Raji (cell line): ENCODE measurements around the gene PTPN14.

Source experiments
- POLR2A ChIP-seq: IDR thresholded peaks from 2 replicates; pipeline ENCODE4 v1.6.1; 2011; ENCODE audit warnings: low read depth, low read length, control low read depth; ENCODE audit not compliant: insufficient read depth

PTPN14 gene

GRCh38 chr1:214310777-214311690 lies 240.4 kb downstream of the PTPN14 start:
- TF ChIP-seq POLR2A = no peak

DNA sequence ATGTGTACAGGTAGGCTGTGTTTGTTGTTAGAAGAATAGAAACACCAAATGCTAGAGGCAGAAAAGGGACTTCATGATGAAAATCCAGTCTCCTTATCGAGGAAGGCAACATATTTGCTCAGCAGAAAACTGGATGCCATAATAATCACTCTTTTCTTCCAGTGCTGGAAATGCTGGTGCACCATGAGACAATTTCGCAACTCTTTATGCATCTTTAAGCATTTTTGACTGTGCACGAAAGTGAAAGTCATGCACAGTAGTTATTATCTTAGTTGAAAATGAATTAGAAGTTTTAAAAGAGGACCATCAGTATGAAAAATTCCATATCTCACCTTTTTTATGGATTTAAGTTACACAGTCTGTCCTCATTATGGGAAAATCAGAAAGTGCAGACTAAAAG lies 241.4 kb downstream of the PTPN14 start:
- no peak for TF ChIP-seq POLR2A

DNA sequence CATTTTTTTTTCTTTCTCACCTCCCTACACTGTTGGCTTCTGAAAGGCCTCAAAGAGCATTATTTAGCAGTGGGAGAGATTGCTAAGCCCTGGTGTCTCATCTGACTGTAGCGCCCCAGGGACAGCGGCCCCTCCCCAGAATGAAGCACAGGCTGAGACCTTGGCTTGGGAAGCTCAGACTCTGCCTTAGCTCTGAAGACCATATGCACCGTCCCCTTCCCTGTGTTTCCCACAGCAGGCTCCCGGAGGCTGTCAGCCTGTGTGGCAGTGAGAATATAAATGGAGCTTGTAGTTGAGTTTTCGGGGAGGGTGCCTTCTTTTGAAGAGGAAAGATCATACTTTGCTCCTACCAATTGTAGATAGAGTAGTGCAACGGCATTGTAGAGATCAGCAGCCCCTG lies 245.1 kb downstream of the PTPN14 start:
- TF ChIP-seq POLR2A = no peak

GRCh38 chr1:214305164-214305751 lies 246.1 kb downstream of the PTPN14 start:
- no peak for TF ChIP-seq POLR2A

DNA sequence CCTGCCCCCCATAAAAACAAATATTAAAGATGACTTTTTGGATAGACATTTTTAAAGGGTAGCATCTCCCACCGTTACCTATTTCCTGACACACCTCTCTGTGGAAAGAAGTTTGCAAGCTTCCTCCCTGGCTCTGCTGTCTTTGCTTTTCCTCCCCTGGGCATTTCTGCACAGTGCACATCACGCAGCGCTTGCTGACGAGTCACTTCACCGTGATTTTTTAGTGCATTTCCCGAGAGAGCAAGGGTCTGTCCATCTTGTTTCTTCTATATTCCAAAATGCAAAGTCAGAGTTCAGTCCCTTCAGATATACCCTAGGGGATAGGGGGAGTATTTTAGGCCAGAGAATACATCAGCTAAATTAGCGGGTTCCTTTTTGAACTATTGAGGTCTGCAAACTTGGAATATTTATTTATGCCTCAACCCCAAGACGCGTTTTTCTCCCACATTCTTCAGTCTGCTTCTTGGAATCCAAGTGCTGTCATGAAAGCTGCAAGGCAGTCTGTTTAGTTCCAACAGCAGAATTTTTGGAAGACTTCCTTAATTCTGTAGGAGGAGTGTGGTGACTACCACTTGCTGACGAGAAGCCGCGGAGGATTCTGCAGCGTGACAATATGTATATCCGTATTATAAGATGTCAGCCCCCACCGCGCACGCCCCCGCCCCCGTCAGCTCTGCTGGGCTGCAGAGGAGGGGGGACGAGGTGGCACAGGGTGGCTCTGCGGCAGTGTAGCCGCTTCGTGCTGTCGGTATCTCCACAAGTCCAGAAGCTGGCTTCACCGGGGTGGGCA lies 248.1 kb downstream of the PTPN14 start:
- TF ChIP-seq POLR2A = no peak

DNA sequence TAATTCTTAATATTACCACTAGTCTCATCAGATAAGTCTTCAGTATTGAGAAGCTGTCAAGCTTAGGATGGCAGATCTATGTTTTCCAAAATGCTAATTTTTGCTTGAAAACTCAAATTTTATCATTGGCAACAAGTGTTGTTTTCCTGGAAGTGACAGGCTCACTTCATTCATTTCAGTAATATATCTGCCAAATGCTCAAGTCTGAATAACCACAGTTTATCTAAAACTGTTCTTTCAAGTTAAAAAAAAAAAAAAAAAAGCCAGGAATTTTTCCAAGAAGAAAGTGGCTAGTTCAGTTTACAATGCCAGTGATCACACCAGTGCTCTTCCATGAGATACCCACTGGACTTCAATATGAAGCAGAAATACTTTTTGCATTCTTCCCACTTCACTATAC lies 249.9 kb downstream of the PTPN14 start:
- no peak for TF ChIP-seq POLR2A

DNA sequence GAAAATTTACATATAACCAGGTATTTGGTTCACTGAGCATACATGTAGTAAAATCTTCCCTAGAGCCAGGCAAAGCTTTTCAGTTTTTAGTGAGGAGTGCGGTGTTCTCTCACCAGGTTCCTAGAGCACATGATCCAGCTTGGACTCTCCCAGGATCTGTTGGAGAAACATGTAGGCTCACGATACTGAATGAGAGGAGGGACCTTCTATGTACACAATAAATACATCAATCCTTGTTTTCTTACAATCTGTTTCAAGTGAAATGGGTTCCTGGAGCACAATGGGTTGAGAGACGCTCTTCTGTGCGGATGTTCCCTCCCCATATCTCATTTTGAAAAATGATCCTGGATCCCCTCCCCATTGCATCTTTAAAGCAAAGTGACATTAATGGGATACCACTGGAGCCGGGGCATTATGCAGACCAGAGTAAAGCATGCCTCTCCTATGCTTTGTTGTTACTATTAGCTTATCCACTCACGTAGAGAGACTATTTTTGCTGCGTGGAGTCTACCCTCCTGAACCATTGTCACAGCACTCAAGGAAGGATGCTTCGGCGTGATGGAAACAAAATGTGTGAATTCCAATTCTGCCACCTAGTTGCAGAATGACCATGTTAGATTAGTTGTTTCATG lies 251.1 kb downstream of the PTPN14 start:
- no peak for TF ChIP-seq POLR2A
